GM23338 (cell line): ENCODE data around the gene GLI1. TPM values are rescaled to one million over a fixed set of nuclear protein-coding genes. Genes with fewer than 3 reads are reported as not detected.

ENCODE experiments used
- ATAC-seq: fragments of 200-7000 bp; cut with Tn5 transposase; 3 replicates; pipeline ENCODE4 v1.9.1; 2020
- DNase-seq: peaks from one replicate; pipeline ENCODE4 v3.0.0-alpha.2; 2015; ENCODE audit warnings: low spot score
- H2AFZ ChIP-seq: fragments of 200-600 bp; sonication (generic); 2 replicates; pipeline ENCODE4 v1.8.0; 2016; ENCODE audit warnings: antibody characterized with exemption, mild to moderate bottlenecking, moderate library complexity
- H3F3A ChIP-seq: fragments of 200-600 bp; sonication (generic); replicated peaks from 2 replicates; pipeline ENCODE4 v1.8.0; 2017; ENCODE audit warnings: antibody characterized with exemption, mixed run types, low read depth
- H3K27ac ChIP-seq: fragments of 200-600 bp; sonication (generic); 2 replicates; pipeline ENCODE4 v1.6.1; 2016; ENCODE audit warnings: low read depth
- H3K27me3 ChIP-seq: fragments of 200-600 bp; sonication (generic); 2 replicates; pipeline ENCODE4 v1.8.0; 2016; ENCODE audit warnings: mild to moderate bottlenecking, mixed run types, moderate library complexity; ENCODE audit not compliant: insufficient read depth
- H3K36me3 ChIP-seq: fragments of 200-600 bp; sonication (generic); 2 replicates; pipeline ENCODE4 v1.8.0; 2016; ENCODE audit warnings: mild to moderate bottlenecking; ENCODE audit not compliant: insufficient read depth
- H3K4me1 ChIP-seq: fragments of 200-600 bp; sonication (generic); 2 replicates; pipeline ENCODE4 v1.8.0; 2016; ENCODE audit warnings: mild to moderate bottlenecking, moderate library complexity; ENCODE audit not compliant: insufficient read depth
- H3K4me2 ChIP-seq: fragments of 200-600 bp; sonication (generic); 2 replicates; pipeline ENCODE4 v1.7.1; 2017; ENCODE audit warnings: mixed run types
- H3K4me3 ChIP-seq: fragments of 200-600 bp; sonication (generic); 2 replicates; pipeline ENCODE4 v1.6.1; 2016; ENCODE audit warnings: mixed run types
- H3K79me2 ChIP-seq: fragments of 200-600 bp; sonication (generic); replicated peaks from 2 replicates; pipeline ENCODE4 v1.8.0; 2017; ENCODE audit warnings: mild to moderate bottlenecking; ENCODE audit not compliant: insufficient read depth
- H3K9me2 ChIP-seq: fragments of 200-600 bp; sonication (generic); 2 replicates; pipeline ENCODE4 v1.8.0; 2017; ENCODE audit not compliant: insufficient read depth
- H4K20me1 ChIP-seq: fragments of 200-600 bp; sonication (generic); replicated peaks from 2 replicates; pipeline ENCODE4 v1.8.0; 2017; ENCODE audit warnings: mild to moderate bottlenecking; ENCODE audit not compliant: insufficient read depth
- H3K27ac Mint-ChIP-seq: 2 replicates; pipeline ENCODE4 v1.8.0; 2020; ENCODE audit warnings: inconsistent platforms, mild to moderate bottlenecking, moderate library complexity, mixed read lengths
- H3K27me3 Mint-ChIP-seq: 3 replicates; pipeline ENCODE4 v1.8.0; 2022; ENCODE audit warnings: low read depth, mild to moderate bottlenecking, moderate library complexity, mixed read lengths, inconsistent platforms; ENCODE audit not compliant: insufficient read depth, poor library complexity
- H3K36me3 Mint-ChIP-seq: 3 replicates; pipeline ENCODE4 v1.8.0; 2021; ENCODE audit warnings: low read depth, mild to moderate bottlenecking, inconsistent platforms, moderate library complexity, mixed read lengths
- H3K4me1 Mint-ChIP-seq: 3 replicates; pipeline ENCODE4 v1.8.0; 2020; ENCODE audit warnings: mild to moderate bottlenecking, inconsistent platforms, mixed read lengths
- H3K4me3 Mint-ChIP-seq: 3 replicates; pipeline ENCODE4 v1.8.0; 2021; ENCODE audit warnings: moderate library complexity, mild to moderate bottlenecking, inconsistent platforms, mixed read lengths
- H3K9me3 Mint-ChIP-seq: 3 replicates; pipeline ENCODE4 v1.8.0; 2020; ENCODE audit warnings: moderate library complexity, mild to moderate bottlenecking, inconsistent platforms, mixed read lengths
- CREB1 ChIP-seq: fragments of 250-450 bp; sonication (Bioruptor Pico); IDR thresholded peaks from 2 replicates; pipeline ENCODE4 v1.5.0; 2020; ENCODE audit warnings: low read depth, mild to moderate bottlenecking, moderate library complexity
- CTCF ChIP-seq, 2 experiments: fragments of 200-600 bp in 1 of 2; sonication (generic) in 1 of 2; conservative IDR thresholded peaks; 2 replicates each; pipeline versions ENCODE4 v1.5.1 to v1.6.1; 2016 to 2017; ENCODE audit warnings: antibody characterized with exemption in 2 of 2, low read depth in 2 of 2, mild to moderate bottlenecking in 2 of 2, moderate library complexity in 1 of 2
- EZH2 ChIP-seq: fragments of 200-600 bp; sonication (generic); IDR thresholded peaks from one replicate; pipeline ENCODE4 v1.8.0; 2017; ENCODE audit warnings: antibody characterized with exemption, mild to moderate bottlenecking, low read depth; ENCODE audit not compliant: unreplicated experiment
- EZH2phosphoT487 ChIP-seq: fragments of 200-600 bp; sonication (generic); IDR thresholded peaks from one replicate; pipeline ENCODE4 v1.8.1; 2018; ENCODE audit warnings: antibody characterized with exemption; ENCODE audit not compliant: unreplicated experiment
- JUNB ChIP-seq: IDR thresholded peaks from one replicate; pipeline ENCODE4 v1.6.1; 2016; ENCODE audit warnings: antibody characterized with exemption; ENCODE audit not compliant: unreplicated experiment
- NANOG ChIP-seq: IDR thresholded peaks from 2 replicates; pipeline ENCODE4 v1.6.1; 2016; ENCODE audit warnings: antibody characterized with exemption, borderline replicate concordance
- POLR2AphosphoS5 ChIP-seq: IDR thresholded peaks from 2 replicates; pipeline ENCODE4 v1.6.1; 2016; ENCODE audit warnings: antibody characterized with exemption, low read depth
- REST ChIP-seq: IDR thresholded peaks from one replicate; pipeline ENCODE4 v1.6.1; 2018; ENCODE audit warnings: antibody characterized with exemption; ENCODE audit not compliant: unreplicated experiment
- STAT1 ChIP-seq: IDR thresholded peaks from one replicate; pipeline ENCODE4 v1.6.1; 2016; ENCODE audit warnings: antibody characterized with exemption; ENCODE audit not compliant: unreplicated experiment
- ZNF462 ChIP-seq: fragments of 250-450 bp; sonication (Bioruptor Pico); IDR thresholded peaks from 2 replicates; pipeline ENCODE4 v1.5.0; 2020; ENCODE audit warnings: mild to moderate bottlenecking, moderate library complexity
- polyA plus RNA-seq: library from polyadenylated mRNA; unstranded; fragments of >200 nt; fragmentation: Nextera tagmentation; extraction: Ambion mirVana; gene quantifications from 2 replicates; pipeline ENCODE4 v1.2.1, GENCODE V29; 2016
- total RNA-seq: library from RNA; depleted of rRNA; stranded (reverse); fragments of >200 nt; shearing (Covaris generic); gene quantifications from 2 replicates; pipeline ENCODE4 v1.2.3, GENCODE V29; 2014

GLI1 gene
- total and polyA plus RNA-seq, 2 experiments from 2014 or later: 5.6 to 18.1 TPM

GRCh38 chr12:57448669-57449068 lies 10.9 kb upstream of the GLI1 start:
- peaks cover 9% of the 10 kb centered on the region for H3K27me3 Mint-ChIP-seq
- no peak overlapping the region for H3K4me3 ChIP-seq
- TF ChIP-seq EZH2phosphoT487 (no peak), EZH2 (no peak), NANOG (no peak), CTCF (conservative IDR thresholded peaks at IDR 0.05; ENCODE audit: low read depth in 2 of 2) (no peak), POLR2AphosphoS5 (no peak), JUNB (no peak), CREB1 (CRISPR knock-in tag) (no peak), REST (no peak), ZNF462 (CRISPR knock-in tag) (no peak), STAT1 (no peak)
- no peak overlapping the region for H2AFZ ChIP-seq
- H3K27me3 ChIP-seq: no peaks in the 10 kb centered on the region
- H3K36me3 Mint-ChIP-seq: peaks cover 2% of the 10 kb centered on the region; the same call in 1 of the 3 replicates
- peaks cover 21% of the 10 kb centered on the region for H3K4me1 Mint-ChIP-seq
- 0 out of 2 replicates have a peak, but pooled peaks cover 4% of the 10 kb centered on the region for H3F3A ChIP-seq
- no peak overlapping the region for H3K27ac ChIP-seq
- H3K36me3 ChIP-seq: no peaks in the 10 kb centered on the region
- no peaks in the 10 kb centered on the region; the same call in 2 of the 3 replicates for H3K9me3 Mint-ChIP-seq
- no peak overlapping the region for H3K27ac Mint-ChIP-seq
- H3K4me1 ChIP-seq: peaks cover 19% of the 10 kb centered on the region
- H3K9me2 ChIP-seq: no peaks in the 10 kb centered on the region
- H3K4me2 ChIP-seq: no peak overlapping the region
- ATAC-seq (no peak), DNase-seq (no peak)
- H3K79me2 ChIP-seq: no peaks in the 10 kb centered on the region
- H3K4me3 Mint-ChIP-seq: no peak overlapping the region
- H4K20me1 ChIP-seq: no peaks in the 10 kb centered on the region
